K562 (cell line): ENCODE measurements around the gene VARS1. TPM values are rescaled to one million over a fixed set of nuclear protein-coding genes. Genes with fewer than 3 reads are reported as not detected.
A peak's percentile ranks its signal among the peaks of the same experiment; 100 is the strongest.

Experiments used
- ARID1B ChIP-seq: fragments of 450-650 bp; IDR thresholded peaks from 2 replicates; pipeline ENCODE4 v1.6.1; 2016; ENCODE audit warnings: antibody characterized with exemption, mild to moderate bottlenecking, inconsistent platforms
- C11orf30 ChIP-seq: fragments of 450-650 bp; IDR thresholded peaks from 2 replicates; pipeline ENCODE4 v1.6.1; 2016; ENCODE audit warnings: low read depth, mild to moderate bottlenecking
- CLOCK ChIP-seq: fragments of 250-450 bp; sonication (Bioruptor Pico); IDR thresholded peaks from 2 replicates; pipeline ENCODE4 v1.4.0; 2020; ENCODE audit warnings: mild to moderate bottlenecking, moderate library complexity, borderline replicate concordance
- CREBBP ChIP-seq: IDR thresholded peaks from one replicate; pipeline ENCODE4 v1.6.1; 2012; ENCODE audit warnings: low read depth, mild to moderate bottlenecking, control low read depth, inconsistent platforms, low read length
- E2F1 ChIP-seq: sonication (generic); formaldehyde crosslinking; IDR thresholded peaks from 2 replicates; pipeline ENCODE4 v1.8.1; 2023; ENCODE audit warnings: mild to moderate bottlenecking, missing genetic modification reagents, moderate library complexity
- EZH2 ChIP-seq: IDR thresholded peaks from 2 replicates; pipeline ENCODE4 v1.6.1; 2012; ENCODE audit warnings: low read depth, mild to moderate bottlenecking, inconsistent platforms, low read length, borderline replicate concordance
- FOXK1 ChIP-seq: sonication (generic); formaldehyde crosslinking; IDR thresholded peaks from 2 replicates; pipeline ENCODE4 v1.8.0; 2022; ENCODE audit warnings: missing genetic modification reagents, mild to moderate bottlenecking, borderline replicate concordance
- MLX ChIP-seq, 2 experiments: fragments of 450-650 bp in 1 of 2; sonication (generic) in 1 of 2; formaldehyde crosslinking; conservative IDR thresholded peaks; 2 replicates each; pipeline versions ENCODE4 v1.4.0 to v1.8.1; 2020 to 2022; ENCODE audit warnings: mild to moderate bottlenecking in 1 of 2, missing genetic modification reagents in 1 of 2
- PCBP1 ChIP-seq: fragments of 200-400 bp; formaldehyde crosslinking; IDR thresholded peaks from 2 replicates; pipeline ENCODE4 v1.6.1; 2018; ENCODE audit warnings: mild to moderate bottlenecking, low read depth, low read length; ENCODE audit not compliant: poor library complexity, severe bottlenecking
- REST ChIP-seq, 2 experiments: fragments of 450-650 bp; formaldehyde crosslinking in 1 of 2; IDR thresholded peaks; 2 replicates each; pipeline versions ENCODE4 v1.4.0 to v1.6.1; 2014 to 2020; ENCODE audit warnings: mild to moderate bottlenecking in 2 of 2, borderline replicate concordance in 1 of 2, low read depth in 1 of 2
- ZNF146 ChIP-seq: IDR thresholded peaks from one replicate; pipeline ENCODE4 v1.6.1; 2018; ENCODE audit warnings: missing compliant biosample characterization; ENCODE audit not compliant: unreplicated experiment
- ZNF668 ChIP-seq: fragments of 250-450 bp; sonication (Bioruptor Pico); IDR thresholded peaks from 2 replicates; pipeline ENCODE4 v1.8.0; 2022; ENCODE audit warnings: mild to moderate bottlenecking, inconsistent platforms
- polyA plus RNA-seq, 8 experiments: library from polyadenylated mRNA; depleted of rRNA in 4 of 8; stranded (reverse) in 5 of 8; unstranded in 3 of 8; fragments of >200 nt; fragmentation: Nextera tagmentation in 2 of 8; fragmentation: Illumina TruSeq in 1 of 8; extraction: Ambion mirVana in 2 of 8; extraction: Trizol in 1 of 8; gene quantifications; 2 replicates each; pipeline versions ENCODE4 v1.2.1 to v1.2.3, GENCODE V29; 2011 to 2014; ENCODE audit warnings: inconsistent platforms in 1 of 8, missing spikeins in 1 of 8
- total RNA-seq, 7 experiments: library from RNA; depleted of rRNA in 6 of 7; stranded (reverse); fragments of >200 nt in 6 of 7; fragmentation: Illumina TruSeq in 2 of 7; extraction: Trizol in 2 of 7; gene quantifications; 2 replicates each; pipeline versions ENCODE4 v1.2.1 to v1.2.3, GENCODE V29; 2011 to 2021; ENCODE audit warnings: low replicate concordance in 1 of 7

The VARS1 gene
- total and polyA plus RNA-seq, 9 of the 15 experiments (the other 6 are each of a cell fraction or from before 2014, with no cell fraction given) = 2.9 to 488 (median 130) TPM

- TF ChIP-seq CLOCK (CRISPR knock-in tag) (no peak; the same call in 1 of the 2 replicates), PCBP1 (peak; percentile 93), EZH2 (no peak), C11orf30 (no peak), CREBBP (no peak), E2F1 (peak; percentile 95), ZNF668 (CRISPR knock-in tag) (no peak; the same call in none of the 2 replicates), ZNF146 (CRISPR knock-in tag) (no peak), FOXK1 (CRISPR knock-in tag) (peak; percentile 98), ARID1B (no peak), MLX (CRISPR knock-in tag; conservative IDR thresholded peaks at IDR 0.05) (peak; percentile 94 to 95), REST (IDR thresholded peaks at IDR 0.05; ENCODE audit: borderline replicate concordance) (peak; percentile 100), REST (CRISPR knock-in tag; IDR thresholded peaks at IDR 0.05; ENCODE audit: low read depth) (peak; percentile 73)
Observed at GRCh38 chr6:31834367-31835250, 39.1 kb upstream of the VARS1 start (continued).
